DND-41 (cell line): ENCODE measurements around the gene PPP3CA.

Experiments
- EZH2 ChIP-seq: IDR thresholded peaks from 3 replicates; pipeline ENCODE4 v1.6.1; 2012; ENCODE audit warnings: borderline replicate concordance, low read depth, mild to moderate bottlenecking, moderate library complexity, low read length, inconsistent platforms; ENCODE audit not compliant: severe bottlenecking
- TF ChIP-seq, protein P1 (sequence below): IDR thresholded peaks from 2 replicates; pipeline ENCODE4 v1.5.1; 2012; ENCODE audit warnings: borderline replicate concordance, low read length, moderate library complexity, mild to moderate bottlenecking; ENCODE audit not compliant: poor library complexity, severe bottlenecking; ENCODE audit errors: extremely low read depth

GRCh38 chr4:101177154-101177553, 170.2 kb downstream of the PPP3CA start:
- TF ChIP-seq, protein P1, sequence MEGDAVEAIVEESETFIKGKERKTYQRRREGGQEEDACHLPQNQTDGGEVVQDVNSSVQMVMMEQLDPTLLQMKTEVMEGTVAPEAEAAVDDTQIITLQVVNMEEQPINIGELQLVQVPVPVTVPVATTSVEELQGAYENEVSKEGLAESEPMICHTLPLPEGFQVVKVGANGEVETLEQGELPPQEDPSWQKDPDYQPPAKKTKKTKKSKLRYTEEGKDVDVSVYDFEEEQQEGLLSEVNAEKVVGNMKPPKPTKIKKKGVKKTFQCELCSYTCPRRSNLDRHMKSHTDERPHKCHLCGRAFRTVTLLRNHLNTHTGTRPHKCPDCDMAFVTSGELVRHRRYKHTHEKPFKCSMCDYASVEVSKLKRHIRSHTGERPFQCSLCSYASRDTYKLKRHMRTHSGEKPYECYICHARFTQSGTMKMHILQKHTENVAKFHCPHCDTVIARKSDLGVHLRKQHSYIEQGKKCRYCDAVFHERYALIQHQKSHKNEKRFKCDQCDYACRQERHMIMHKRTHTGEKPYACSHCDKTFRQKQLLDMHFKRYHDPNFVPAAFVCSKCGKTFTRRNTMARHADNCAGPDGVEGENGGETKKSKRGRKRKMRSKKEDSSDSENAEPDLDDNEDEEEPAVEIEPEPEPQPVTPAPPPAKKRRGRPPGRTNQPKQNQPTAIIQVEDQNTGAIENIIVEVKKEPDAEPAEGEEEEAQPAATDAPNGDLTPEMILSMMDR = no peak
- TF ChIP-seq EZH2 = no peak
